HG03520 (cell line): ENCODE results near the gene HECTD1.
"Not testable (repeated sequence)": the region's sequence is repeated elsewhere in the genome, so short reads cannot be mapped to it uniquely, and the experiment has no call there.

ENCODE experiments used
- ATAC-seq: cut with Tn5 transposase; IDR thresholded peaks from one replicate; pipeline ENCODE4 v1.9.1; 2021; ENCODE audit warnings: mild to moderate bottlenecking, moderate library complexity; ENCODE audit not compliant: unreplicated experiment

HECTD1 gene

DNA sequence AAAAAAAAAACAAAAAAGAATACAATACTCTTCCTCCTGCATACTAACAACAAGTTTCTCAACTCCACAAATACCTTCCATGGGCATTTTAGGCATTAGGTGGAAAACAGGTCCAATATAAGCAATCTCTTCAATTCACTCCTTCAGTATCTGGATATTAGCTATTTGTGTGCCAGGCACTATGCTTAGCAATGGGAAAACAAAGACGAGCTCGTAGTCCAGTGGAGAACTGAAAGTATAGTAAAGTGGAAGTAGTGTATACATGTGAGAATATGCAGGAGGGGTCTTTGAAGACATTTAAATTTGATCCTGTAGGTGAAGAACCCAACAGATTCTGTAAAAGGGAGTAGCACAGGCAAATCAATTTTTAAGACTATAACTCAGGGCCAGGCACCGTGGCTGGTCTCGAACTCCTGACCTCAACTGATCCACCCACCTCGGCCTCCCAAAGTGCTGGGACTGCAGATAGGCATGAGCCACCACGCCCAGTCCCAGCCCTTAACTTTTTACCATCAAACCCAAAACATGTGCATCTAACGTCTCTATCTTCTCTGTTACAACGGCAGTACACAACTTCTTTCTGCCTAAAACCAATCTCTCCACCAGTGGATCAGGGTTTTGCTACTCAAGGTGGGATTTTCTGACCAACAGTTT is 10.6 kb downstream of the HECTD1 start:
- ATAC-seq = no peak

- no peak for ATAC-seq
These were observed 12.9 kb downstream of the HECTD1 start for GRCh38 chr14:31194661-31195060.

GRCh38 chr14:31194095-31194494 is 13.5 kb downstream of the HECTD1 start:
- ATAC-seq = no peak

DNA sequence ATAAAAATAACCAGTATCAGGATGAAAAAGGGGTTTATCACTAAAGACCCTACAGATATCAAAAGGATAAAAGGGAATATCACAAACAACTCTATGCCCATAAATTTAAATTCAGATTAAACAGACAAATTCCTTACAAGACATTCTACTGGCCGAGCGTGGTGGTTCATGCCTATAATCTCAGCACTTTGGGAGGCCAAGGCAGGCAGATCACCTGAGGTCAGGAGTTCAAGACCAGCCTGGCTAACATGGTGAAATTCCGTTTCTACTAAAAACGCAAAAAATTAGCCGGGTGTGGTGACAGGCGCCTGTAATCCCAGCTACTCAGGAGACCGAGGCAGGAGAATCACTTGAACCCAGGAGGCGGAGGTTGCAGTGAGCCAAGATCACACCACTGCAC is 15.0 kb downstream of the HECTD1 start:
- ATAC-seq = not testable (repeated sequence)

DNA sequence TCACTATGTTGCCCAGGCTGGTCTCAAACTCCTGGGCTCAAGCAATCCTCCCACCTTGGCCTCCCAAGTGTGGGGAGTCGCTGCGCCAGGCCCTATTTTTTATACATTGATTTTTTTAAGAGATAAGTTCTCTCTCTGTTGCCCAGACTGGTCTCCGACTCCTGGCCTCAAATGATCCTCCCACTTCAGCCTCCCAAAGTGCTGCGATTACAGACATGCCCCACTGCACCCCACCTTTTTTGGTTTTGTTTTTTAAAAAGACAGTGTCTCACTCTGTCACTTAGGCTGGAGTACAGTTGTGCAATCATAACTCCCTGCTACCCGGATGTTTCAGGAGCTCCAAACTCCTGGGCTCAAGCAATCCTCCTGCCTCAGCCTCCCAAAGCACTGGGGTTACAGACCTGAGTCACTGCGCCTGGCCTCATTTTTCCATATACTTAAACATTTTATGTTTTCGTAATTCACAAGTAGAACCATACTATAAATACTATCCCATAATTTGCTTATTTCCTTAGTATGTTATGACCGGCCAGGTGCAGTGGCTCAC is 16.8 kb downstream of the HECTD1 start:
- ATAC-seq = no peak

DNA sequence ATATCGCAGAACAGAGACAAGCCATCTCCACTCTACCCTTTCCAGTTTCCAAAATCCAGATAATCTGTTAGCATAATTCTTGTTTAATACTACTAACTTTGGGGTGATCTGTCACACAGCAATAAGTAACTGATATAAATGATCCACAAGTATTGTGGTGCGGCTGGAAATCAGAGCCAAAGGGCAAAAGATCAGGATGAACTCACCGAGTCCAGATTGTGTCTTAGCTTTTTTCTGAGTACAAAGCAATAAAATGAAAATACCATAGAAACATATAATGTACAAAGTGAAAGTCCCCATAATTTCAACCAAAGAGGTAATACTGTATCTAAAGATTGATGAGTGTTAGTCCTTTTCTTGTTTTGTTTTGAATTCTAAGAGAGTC is 17.4 kb downstream of the HECTD1 start:
- ATAC-seq = no peak

- no peak for ATAC-seq
These were observed 18.0 kb downstream of the HECTD1 start for GRCh38 chr14:31189346-31190218.

GRCh38 chr14:31188744-31189143 is 18.8 kb downstream of the HECTD1 start:
- no peak for ATAC-seq

DNA sequence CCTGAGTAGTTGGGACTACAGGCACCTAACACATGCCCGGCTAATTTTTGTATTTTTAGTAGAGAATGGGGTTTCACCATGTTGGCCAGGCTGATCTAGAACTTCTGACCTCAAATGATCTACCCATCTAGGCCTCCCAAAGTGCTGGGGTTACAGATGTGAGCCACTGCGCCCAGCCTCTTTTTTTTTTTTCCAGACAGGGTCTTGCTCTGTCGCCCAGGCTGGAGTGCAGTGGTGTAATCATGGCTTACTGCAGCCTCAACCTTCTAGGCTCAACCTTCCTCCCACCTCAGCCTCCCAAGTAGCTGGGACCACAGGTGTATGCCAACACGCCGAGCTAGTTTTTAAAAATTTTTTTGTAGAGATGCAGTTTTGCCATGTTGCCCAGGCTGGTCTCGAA is 25.6 kb downstream of the HECTD1 start:
- ATAC-seq = not testable (repeated sequence)

DNA sequence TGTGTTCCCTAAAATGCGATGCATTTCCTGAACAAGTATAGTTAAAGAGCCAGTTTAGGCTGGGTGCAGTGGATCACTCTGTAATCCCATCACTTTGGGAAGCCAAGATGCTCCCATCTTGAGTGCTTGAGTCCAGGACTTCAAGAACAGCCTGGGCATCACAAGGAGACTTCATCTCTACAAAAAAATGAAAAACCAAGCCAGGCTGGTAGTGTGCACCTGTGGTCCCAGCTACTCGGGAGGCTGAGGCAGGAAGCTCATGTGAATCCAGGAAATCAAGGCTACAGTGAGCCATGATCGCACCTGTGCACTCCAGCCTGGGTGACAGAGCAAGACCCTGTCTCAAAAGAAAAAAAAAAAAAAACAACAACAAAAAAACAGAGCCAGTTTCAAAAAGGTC is 26.3 kb downstream of the HECTD1 start:
- ATAC-seq = no peak

DNA sequence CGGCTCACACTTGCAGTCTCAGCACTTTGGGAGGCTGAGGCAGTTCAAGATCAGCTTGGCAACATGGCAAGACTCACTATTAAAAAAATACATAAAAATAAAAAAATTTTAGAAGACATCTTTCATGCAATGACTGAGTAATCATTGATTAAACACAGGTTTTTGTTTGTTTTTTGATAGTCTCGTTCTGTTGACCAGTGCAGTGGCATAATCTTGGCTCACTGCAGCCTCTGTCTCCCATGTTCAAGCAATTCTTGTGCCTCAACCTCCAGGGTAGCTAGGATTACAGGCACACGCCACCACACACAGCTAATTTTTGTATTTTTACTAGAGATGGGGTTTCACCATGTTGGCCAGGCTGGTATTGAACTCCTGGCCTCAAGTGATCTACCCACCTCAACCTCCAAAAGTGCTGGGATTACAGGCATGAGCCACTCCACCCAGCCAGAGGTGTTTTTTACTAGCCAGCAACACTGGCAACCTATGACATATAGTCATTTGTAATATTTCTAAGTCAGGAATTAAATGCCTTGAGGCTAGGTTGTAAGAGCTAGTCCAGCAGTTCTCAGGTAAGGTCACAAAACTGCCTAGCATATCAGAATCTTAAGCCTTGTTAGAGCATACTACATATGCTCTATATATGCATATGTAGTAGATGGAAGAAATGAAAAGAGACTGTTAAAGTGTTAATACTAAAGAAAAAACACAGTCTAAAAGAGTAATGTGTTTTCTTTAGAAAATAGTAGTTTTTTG is 27.1 kb downstream of the HECTD1 start:
- no peak for ATAC-seq

GRCh38 chr14:31174433-31174832 is 33.2 kb downstream of the HECTD1 start:
- ATAC-seq = no peak

- no peak for ATAC-seq
These were observed 34.3 kb downstream of the HECTD1 start for GRCh38 chr14:31173120-31173837.

- ATAC-seq = no peak
These were observed 35.5 kb downstream of the HECTD1 start for GRCh38 chr14:31172084-31172483.

DNA sequence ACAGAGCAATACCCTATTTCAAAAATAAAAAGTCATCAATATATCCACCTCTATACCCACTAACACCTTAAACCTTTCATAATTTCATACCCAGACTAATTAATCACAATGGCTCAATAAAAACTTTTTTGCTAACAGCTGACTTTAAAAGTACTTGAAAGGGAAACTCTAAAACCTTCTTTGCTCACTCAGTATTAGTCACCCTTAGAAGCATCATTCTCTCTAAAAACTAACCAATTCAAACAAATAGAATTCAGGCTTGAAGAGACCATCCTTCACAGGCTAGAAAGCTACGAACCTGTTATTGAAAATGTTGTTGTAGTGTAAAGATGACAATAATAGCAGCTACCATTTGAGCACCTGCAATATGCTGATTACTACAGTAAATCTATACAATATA is 37.2 kb downstream of the HECTD1 start:
- ATAC-seq = no peak

- ATAC-seq = no peak
These were observed 37.7 kb downstream of the HECTD1 start for GRCh38 chr14:31169877-31170276.

- ATAC-seq = no peak
These were observed 40.6 kb downstream of the HECTD1 start for GRCh38 chr14:31167032-31167431.

DNA sequence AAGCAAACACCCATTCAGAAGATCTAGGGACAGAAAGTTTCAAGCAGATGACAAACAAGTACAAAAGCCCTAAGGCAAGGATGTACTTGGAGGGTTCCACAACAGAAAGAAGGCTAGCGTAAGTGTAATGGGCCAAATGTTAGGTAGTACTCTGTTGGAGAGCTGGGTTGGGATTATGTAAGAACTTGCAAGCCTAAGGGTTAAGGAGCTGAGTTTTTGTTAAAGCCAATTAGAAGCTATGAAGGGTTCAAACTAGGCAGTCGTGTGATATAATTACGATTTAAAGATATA is 41.4 kb downstream of the HECTD1 start:
- ATAC-seq = no peak

- no peak for ATAC-seq
These were observed 43.5 kb downstream of the HECTD1 start for GRCh38 chr14:31164115-31164514.

GRCh38 chr14:31162910-31163649 is 44.5 kb downstream of the HECTD1 start:
- ATAC-seq = no peak
